Uterus (tissue), 4 donors: ENCODE data around the gene SKAP2. TPM values are rescaled to one million over a fixed set of nuclear protein-coding genes. Genes with fewer than 3 reads are reported as not detected.

Experiments
- DNase-seq, 2 donors: peaks; one replicate each; pipeline ENCODE4 v3.0.0-alpha.2; 2019 to 2020
- H3K27ac ChIP-seq, 2 donors: fragments of 200-600 bp; sonication (generic); 1 replicate in 1 of 2; 2 replicates in 1 of 2; pipeline ENCODE4 v1.5.1; 2016 to 2018
- H3K27me3 ChIP-seq, 2 donors: fragments of 200-600 bp; sonication (generic); one replicate each; pipeline ENCODE4 v1.5.1; 2018 to 2019; ENCODE audit warnings: control low read depth in 1 of 2
- H3K36me3 ChIP-seq, 2 donors: fragments of 200-600 bp; sonication (generic); one replicate each; pipeline ENCODE4 v1.5.1; 2019; ENCODE audit warnings: control low read depth in 1 of 2
- H3K4me1 ChIP-seq, 2 donors: fragments of 200-600 bp; sonication (generic); one replicate each; pipeline ENCODE4 v1.5.1; 2018 to 2019; ENCODE audit warnings: control low read depth in 1 of 2
- H3K4me3 ChIP-seq, 2 donors: fragments of 200-600 bp; sonication (generic); 1 replicate in 1 of 2; 2 replicates in 1 of 2; pipeline ENCODE4 v1.5.1; 2018 to 2019; ENCODE audit warnings: mild to moderate bottlenecking in 1 of 2
- H3K9me3 ChIP-seq, 2 donors: fragments of 200-600 bp; sonication (generic); one replicate each; pipeline ENCODE4 v1.5.1; 2019; ENCODE audit warnings: control low read depth in 1 of 2
- POLR2A ChIP-seq, 2 donors: fragments of 450-650 bp; IDR thresholded peaks; one replicate each; pipeline ENCODE4 v1.6.1; 2016; ENCODE audit warnings: antibody characterized with exemption in 2 of 2, mild to moderate bottlenecking in 1 of 2, moderate library complexity in 1 of 2
- intact Hi-C: fragments of 100-400 bp; cut with DNase I; formaldehyde crosslinking; loops from one replicate; pipeline ENCODE4 v1.15.1; 2023; ENCODE audit warnings: low total_unique reads
- total RNA-seq, 4 donors: library from RNA; depleted of rRNA in 3 of 4; stranded (reverse); fragments of >200 nt in 3 of 4; gene quantifications; one replicate each; pipeline versions ENCODE4 v1.1.0 to v1.2.4, GENCODE V29; 2014 to 2023
- TF ChIP-seq, protein P1 (sequence below), 4 experiments: fragments of 200-600 bp in 2 of 4; fragments of 450-650 bp in 2 of 4; sonication (generic) in 2 of 4; IDR thresholded peaks; one replicate each; pipeline ENCODE4 v1.5.1; 2016 to 2019; ENCODE audit warnings: antibody characterized with exemption in 4 of 4, mild to moderate bottlenecking in 2 of 4, moderate library complexity in 1 of 4
- donor health status: DM: yes; HTN: yes; CAD: no.

SKAP2 gene
- total RNA-seq, 4 donors from 2014 or later, result 3.3 to 50.6 (median 12.6) TPM

GRCh38 chr7:26858241-26858715 lies 6.1 kb downstream of the SKAP2 start:
- Histone ChIP-seq H3K9me3 (no peaks in the 10 kb centered on the region), H3K36me3 (no peaks in the 10 kb centered on the region), H3K27ac (peak overlapping the region in 1 of 2 donors; percentile 30), H3K4me3 (no peak overlapping the region), H3K27me3 (peaks cover 26 to 91% of the 10 kb centered on the region in 2 donors), H3K4me1 (no peaks in the 10 kb centered on the region)
- DNase-seq, result no peak
- TF ChIP-seq, protein P1, sequence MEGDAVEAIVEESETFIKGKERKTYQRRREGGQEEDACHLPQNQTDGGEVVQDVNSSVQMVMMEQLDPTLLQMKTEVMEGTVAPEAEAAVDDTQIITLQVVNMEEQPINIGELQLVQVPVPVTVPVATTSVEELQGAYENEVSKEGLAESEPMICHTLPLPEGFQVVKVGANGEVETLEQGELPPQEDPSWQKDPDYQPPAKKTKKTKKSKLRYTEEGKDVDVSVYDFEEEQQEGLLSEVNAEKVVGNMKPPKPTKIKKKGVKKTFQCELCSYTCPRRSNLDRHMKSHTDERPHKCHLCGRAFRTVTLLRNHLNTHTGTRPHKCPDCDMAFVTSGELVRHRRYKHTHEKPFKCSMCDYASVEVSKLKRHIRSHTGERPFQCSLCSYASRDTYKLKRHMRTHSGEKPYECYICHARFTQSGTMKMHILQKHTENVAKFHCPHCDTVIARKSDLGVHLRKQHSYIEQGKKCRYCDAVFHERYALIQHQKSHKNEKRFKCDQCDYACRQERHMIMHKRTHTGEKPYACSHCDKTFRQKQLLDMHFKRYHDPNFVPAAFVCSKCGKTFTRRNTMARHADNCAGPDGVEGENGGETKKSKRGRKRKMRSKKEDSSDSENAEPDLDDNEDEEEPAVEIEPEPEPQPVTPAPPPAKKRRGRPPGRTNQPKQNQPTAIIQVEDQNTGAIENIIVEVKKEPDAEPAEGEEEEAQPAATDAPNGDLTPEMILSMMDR (IDR thresholded peaks at IDR 0.05), result no peak
- TF ChIP-seq POLR2A (IDR thresholded peaks at IDR 0.05), result no peak
- intact Hi-C loops, result loop anchor here (5.0 kb wide), 1 partner anchor 304 kb away; no protein-coding TSS in a partner anchor

DNA sequence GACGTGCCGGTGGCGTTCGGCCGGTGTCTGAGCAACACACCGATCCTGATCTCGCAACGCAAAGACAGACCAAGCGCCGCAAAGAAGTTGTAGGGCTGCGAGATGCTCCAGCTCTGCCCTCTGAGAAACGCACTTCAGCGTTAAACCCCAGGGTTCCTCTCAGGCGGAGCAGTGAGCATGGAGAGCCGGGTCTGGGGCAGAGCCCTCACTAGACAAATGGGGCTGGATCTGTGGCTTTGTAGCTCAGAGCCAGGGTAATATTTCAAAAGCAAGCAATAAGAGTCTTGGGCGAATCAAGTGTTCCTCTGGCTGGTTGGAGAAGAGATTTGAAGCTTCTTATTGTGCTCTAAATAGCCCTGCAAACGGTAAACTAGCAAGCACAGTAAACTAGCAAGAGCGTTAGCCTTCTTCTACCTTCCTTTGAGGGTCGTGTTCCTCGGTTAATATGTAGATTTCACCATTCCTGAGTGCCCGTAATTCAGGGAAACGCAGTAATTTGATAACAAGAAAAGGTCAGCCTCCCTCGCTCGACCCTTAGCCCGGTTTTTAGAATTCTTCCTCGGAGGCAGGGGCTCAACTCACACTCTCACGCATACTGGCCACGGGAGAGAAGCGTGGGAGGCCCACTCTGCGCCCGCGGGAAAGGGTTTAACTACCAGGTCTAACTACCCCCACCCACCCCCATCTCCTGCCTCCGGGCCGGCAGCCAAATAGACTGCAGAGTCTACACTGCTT lies 6.7 kb downstream of the SKAP2 start:
- H3K9me3 ChIP-seq, result no peaks in the 10 kb centered on the region
- peak overlapping the region in 1 of 2 donors; percentile 30 for H3K27ac ChIP-seq
- intact Hi-C loops, result loop anchor here (5.0 kb wide), 1 partner anchor 305 kb away; no protein-coding TSS in a partner anchor
- DNase-seq, result no peak
- no peaks in the 10 kb centered on the region for H3K36me3 ChIP-seq
- H3K4me1 ChIP-seq, result no peaks in the 10 kb centered on the region
- peaks cover 32 to 91% of the 10 kb centered on the region in 2 donors for H3K27me3 ChIP-seq
- H3K4me3 ChIP-seq, result no peak overlapping the region
- no peak for TF ChIP-seq POLR2A (IDR thresholded peaks at IDR 0.05)
- TF ChIP-seq, protein P1 (IDR thresholded peaks at IDR 0.05), result no peak

GRCh38 chr7:26857170-26857505 lies 7.3 kb downstream of the SKAP2 start:
- DNase-seq, result no peak
- Histone ChIP-seq H3K9me3 (no peaks in the 10 kb centered on the region), H3K4me3 (no peak overlapping the region), H3K27me3 (peaks cover 35 to 91% of the 10 kb centered on the region in 2 donors), H3K4me1 (no peaks in the 10 kb centered on the region), H3K36me3 (no peaks in the 10 kb centered on the region), H3K27ac (peak overlapping the region in 1 of 2 donors; percentile 30)
- intact Hi-C loops, result loop anchor here (5.0 kb wide), 1 partner anchor 305 kb away; no protein-coding TSS in a partner anchor
- no peak for TF ChIP-seq POLR2A (IDR thresholded peaks at IDR 0.05)
- TF ChIP-seq, protein P1 (IDR thresholded peaks at IDR 0.05), result no peak

DNA sequence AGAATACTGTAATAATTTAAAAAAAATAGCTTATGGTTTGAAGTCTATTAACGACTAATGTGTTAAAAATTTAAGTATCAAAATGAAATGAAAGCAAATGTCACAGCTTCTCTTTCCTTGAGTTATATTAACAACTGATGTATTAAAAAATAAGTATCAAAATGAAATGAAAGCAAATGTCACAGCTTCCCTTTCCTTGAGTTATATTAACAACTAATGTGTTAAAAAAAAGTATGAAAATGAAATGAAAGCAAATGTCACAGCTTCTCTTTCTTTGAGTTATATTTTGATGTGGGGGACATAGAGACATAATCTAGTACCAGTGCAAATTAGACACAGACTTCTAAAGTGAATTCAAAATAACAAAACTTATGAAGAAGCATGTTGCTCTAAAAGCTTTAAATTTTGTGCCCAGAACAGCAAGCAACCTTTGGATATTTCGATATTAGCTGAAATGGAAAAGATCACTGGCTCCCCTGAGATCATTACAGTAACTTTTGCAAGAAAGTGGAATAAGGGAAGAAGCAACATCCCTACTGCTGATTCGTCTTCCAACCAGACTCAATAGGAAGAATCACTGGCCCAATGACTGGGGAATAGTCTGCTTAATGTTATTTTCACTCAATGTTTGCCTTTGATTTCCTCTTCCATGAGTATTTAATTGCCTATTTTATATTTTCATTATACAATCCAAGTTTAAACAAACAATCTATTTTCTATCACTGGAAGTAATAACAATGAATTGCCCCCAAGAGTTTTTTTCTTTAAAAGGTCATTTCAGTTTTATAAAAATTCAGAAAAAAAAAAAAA lies 8.0 kb downstream of the SKAP2 start:
- peaks cover 35 to 89% of the 10 kb centered on the region in 2 donors for H3K27me3 ChIP-seq
- no peak overlapping the region for H3K4me3 ChIP-seq
- H3K4me1 ChIP-seq, result no peaks in the 10 kb centered on the region
- H3K9me3 ChIP-seq, result no peaks in the 10 kb centered on the region
- no peaks in the 10 kb centered on the region for H3K36me3 ChIP-seq
- no peak for DNase-seq
- TF ChIP-seq POLR2A (IDR thresholded peaks at IDR 0.05), result no peak
- TF ChIP-seq, protein P1 (IDR thresholded peaks at IDR 0.05), result no peak
- intact Hi-C loops, result loop anchor here (5.0 kb wide), 1 partner anchor 306 kb away; no protein-coding TSS in a partner anchor
- no peak overlapping the region for H3K27ac ChIP-seq
